NCI-H1417 (cell line): ENCODE data around the gene AARSD1.
"Not testable (repeated sequence)": the region's sequence is repeated elsewhere in the genome, so short reads cannot be mapped to it uniquely, and the experiment has no call there.

Experiments used
- DNase-seq, 3 experiments: peaks; one replicate each; lab custom pipeline; 2025; lab: John Stamatoyannopoulos, UW

Gene AARSD1

GRCh38 chr17:42980766-42981397 lies 16.6 kb upstream of the AARSD1 start:
- peak; percentile 38 to 89 (median 86) for DNase-seq

GRCh38 chr17:42980274-42980765 lies 16.1 kb upstream of the AARSD1 start, which contains the start of gene RUNDC1:
TSS of gene RUNDC1 (plus strand) at chr17:42980565. CDS start at chr17:42980577, 12 bp downstream.
- DNase-seq, result peak; percentile 94 to 96 (median 96)

DNA sequence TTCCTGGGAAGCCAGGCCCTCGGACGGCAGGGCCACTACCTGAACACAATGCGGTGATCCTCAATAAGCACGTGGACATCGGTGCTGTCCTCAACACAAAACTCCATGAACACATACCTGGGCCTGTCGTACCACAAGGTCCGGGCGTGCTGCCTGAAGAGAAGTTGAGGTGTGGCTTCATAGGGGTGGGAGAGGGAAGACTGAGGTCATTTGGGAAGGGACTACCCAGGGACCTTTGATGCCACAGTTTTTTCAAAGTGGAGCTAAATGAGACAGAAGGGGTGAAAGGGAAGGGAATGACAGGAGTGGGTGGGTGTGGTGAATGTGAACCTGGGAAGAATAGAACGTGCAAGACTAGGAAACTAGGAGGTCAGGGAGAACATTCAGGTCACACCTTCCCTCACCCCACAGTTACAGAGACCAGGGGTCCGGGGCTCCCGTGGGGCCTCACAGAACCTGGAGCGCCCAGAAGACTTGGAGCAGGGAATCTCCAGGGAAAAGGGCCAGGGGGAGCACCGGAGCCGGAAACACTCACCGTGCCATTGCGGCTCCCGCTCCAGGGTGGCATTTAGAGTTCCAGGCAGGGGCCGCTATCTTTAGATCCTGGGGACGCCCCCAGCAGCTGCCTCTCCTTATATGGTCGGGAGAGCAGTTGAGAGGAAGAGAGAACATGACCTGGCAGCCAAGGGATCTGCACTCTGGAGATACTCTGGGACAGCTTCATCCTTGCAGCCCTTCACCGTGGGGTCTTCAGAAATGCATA lies 15.4 kb upstream of the AARSD1 start, which contains the start of gene PTGES3L:
Gene PTGES3L, minus strand, starts transcription at position 570 of the 763 bp plus-strand sequence. Its CDS starts 27 bp downstream, at position 543.
- DNase-seq, result peak; percentile 57 to 91 (median 85)

DNA sequence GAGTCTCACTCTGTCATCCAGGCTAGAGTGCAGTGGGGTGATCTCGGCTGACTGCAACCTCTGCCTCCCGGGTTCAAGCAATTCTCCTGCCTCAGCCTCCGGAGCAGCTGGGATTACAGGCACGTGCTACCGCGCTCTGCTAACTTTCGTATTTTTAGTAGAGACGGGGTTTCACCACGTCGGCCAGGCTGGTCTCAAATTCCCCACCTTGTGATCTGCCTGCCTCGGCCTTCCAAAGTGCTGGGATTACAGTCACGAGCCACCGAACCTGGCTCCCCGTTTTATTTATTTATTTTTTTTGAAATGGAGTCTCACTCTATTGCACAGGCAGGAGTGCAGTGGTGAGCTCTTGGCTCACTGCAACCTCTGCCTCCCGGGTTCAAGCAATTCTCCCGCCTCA lies 11.4 kb upstream of the AARSD1 start:
- not testable (repeated sequence) for DNase-seq

GRCh38 chr17:42975265-42975664 lies 11.0 kb upstream of the AARSD1 start:
- DNase-seq, result no peak

GRCh38 chr17:42973323-42973722 lies 9.1 kb upstream of the AARSD1 start:
- DNase-seq, result not testable (repeated sequence)

GRCh38 chr17:42971589-42971988 lies 7.3 kb upstream of the AARSD1 start:
- no peak for DNase-seq

- peak in 1 of 3 experiments; percentile 18 for DNase-seq
Observed at GRCh38 chr17:42969001-42969581, 4.8 kb upstream of the AARSD1 start.

GRCh38 chr17:42967925-42968324 lies 3.7 kb upstream of the AARSD1 start:
- DNase-seq, result no peak

GRCh38 chr17:42953669-42954068 lies 10.6 kb downstream of the AARSD1 start:
- DNase-seq, result no peak

DNA sequence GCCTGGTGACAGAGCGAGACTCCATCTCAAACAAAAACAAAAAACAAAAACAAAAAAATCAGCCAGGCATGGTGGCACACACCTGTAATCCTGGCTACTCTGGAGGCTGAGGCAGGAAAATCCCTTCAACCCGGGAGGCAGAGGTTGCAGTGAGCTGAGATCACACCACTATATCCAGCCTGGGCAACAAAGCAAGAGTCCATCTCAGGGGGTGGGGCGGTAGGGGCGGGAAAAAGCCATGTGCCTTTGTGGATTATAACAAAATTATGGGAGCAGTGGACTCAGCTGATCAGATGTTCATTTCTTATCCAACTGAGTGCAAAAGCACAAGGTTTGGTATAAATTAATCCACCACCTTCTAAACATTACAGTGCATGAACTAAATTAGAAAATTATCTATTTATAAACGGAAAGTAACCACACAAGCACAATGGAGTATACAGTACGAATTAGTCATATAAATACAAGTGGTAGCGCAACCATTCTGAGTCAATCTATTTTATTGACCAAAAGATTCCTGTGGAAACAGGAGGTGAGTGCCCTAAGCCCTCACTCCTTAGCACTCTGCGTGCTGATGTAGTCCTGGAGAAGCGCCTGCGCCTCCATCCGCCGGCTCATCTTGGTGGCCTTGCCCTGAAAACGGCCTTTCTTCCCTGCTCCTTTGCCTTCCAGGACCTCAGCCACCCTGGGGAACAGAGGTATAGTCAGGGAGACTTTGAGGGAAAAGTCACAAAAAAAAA lies 14.0 kb downstream of the AARSD1 start:
- DNase-seq, result no peak

- DNase-seq, result no peak
Observed at GRCh38 chr17:42946812-42947211, 17.4 kb downstream of the AARSD1 start.

GRCh38 chr17:42944211-42944610 lies 20.0 kb downstream of the AARSD1 start:
- no peak for DNase-seq

DNA sequence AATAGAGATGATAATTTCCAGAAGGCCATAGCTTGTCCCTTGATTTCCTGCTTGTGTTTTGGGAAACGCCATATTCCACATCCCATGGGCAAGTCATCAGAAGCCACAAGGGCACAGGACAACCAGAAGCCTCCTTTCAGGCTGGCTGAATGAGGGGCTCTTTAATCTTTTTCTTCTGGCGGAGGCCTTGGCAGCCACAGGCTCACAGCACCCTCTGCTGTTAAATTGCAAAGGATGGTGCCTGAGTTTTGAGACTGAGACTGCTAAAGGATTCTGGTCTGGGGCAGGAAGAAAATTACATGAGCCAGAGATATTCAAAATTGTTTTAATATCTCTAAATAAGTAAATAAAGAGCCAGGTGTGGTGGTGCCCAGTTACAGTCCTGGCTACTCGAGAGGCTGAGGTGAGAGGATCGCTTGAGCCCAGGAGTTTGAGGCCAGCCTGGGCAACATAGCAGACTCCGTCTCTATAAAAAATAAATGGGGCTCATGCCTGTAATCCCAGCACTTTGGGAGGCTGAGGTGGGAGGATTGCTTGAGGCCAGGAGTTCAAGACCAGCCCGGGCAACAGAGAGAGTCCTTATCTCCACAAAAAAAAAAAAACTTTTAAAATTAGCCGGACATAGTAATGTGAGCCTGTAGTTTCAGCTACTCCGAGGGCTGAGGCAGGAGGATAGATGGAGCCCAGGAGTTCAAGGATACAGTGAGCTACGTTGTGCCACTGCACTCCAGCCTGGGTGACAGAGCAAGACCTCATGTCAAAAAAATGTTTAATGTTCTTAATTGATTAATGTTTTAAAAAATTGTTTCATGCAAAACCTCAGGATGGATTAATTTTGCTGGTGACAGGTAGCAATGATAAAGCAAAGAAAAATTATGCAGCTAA lies 26.3 kb downstream of the AARSD1 start:
- peak in 2 of 3 experiments; percentile 48 to 78 for DNase-seq

GRCh38 chr17:42929497-42929844 lies 34.8 kb downstream of the AARSD1 start:
- no peak for DNase-seq

DNA sequence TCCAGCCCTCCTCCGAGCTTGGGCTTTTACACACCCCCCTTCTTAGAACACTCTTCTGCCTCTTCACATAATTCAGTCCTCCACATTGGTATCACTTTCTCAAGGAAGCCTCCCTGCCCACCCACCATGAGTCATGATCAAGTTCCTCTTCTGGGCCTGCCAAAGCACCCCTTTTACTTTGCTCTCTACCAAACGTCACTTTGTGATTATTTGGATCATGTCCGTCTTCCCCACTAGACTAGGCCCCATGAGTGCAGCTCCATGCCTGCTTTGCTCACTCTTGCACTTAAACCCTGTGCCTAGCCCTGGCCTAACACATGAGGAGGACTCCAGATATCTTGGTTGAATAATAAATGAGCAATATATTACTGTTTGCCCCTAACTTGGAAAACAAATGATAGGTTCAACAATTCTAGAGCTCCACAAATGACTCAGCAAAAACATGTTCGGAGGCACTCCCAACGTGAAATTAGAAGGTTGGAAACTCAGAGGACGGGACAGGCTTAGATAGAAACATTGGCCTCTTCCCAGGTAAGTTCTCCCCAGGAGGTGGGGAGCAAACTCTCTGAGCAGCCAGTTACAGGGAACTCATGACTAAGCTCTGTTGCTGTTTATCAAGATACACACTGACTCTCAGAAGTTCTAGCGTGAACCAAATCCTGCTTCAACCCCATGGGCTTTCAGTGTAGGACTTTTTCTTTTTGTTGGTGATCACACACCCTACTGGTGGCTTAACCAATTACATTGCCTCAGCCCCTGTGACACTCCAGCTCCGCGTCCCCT lies 35.3 kb downstream of the AARSD1 start:
- peak in 2 of 3 experiments; percentile 44 to 74 for DNase-seq

DNA sequence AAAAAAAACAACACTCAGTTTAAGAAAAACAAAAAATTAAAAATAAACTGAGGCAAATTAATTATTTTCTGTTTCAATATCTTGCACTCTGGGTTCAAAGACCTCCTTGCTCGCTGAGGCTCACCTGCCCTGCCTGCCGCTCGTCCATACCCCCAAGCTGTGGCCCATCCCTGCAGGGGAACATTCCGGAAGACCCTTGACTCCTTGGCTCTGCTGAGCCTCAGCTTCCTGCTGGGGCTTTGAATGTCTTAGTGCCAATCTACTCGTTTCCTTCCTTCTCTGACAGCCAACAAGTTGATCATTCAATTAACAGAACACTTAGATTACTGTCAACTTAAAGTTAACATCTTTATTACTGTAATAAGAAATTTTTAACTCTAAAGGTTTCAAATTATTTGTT lies 39.4 kb downstream of the AARSD1 start:
- no peak for DNase-seq

DNA sequence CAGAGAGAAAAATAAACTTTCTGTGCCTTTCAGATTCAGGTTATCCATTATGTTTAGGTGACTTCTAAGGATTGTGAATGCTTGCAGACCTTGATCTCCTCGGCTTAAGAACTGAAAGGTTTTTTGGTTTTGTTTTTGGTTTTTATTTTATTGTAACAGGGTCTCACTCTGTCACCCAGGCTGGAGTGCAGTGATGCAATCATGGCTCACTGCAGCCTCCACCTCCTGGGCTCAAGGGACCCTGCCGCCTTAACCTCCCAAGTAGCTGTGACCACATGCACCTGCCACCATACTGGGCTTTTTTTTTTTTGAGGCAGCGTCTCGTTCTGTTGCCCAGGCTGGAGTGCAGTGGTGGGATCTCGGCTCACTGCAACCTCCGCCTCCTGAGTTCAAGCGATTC lies 40.8 kb downstream of the AARSD1 start:
- DNase-seq, result not testable (repeated sequence)

GRCh38 chr17:42922294-42922693 lies 42.0 kb downstream of the AARSD1 start:
- no peak for DNase-seq

DNA sequence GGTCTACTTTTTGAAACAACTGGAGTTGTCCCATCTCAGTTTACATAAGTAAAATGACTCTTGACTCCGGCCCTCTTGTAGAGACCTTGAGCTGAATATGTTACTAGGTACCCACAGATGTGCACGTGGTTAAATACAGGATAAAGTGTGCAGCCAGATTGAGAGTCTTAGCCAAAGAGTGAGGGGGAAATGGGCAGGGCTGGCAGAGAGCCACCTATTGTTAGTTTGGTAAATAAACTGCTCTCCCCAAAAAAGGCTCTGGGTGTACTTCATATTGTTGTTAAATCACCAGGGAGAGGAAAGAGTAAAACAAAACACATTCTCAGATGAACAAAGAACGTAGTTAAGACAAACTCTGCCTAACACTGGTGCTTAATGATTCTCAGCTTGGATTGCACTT lies 43.3 kb downstream of the AARSD1 start:
- peak in 2 of 3 experiments; percentile 44 to 76 for DNase-seq
